H1 (cell line): ENCODE data around the gene HOXD12.

Experiments used
- ASH2L ChIP-seq: fragments of 200-600, 300-600 bp; sonication (generic); IDR thresholded peaks from one replicate; pipeline ENCODE4 v1.7.1; 2017; ENCODE audit warnings: low read length
- ATF3 ChIP-seq: IDR thresholded peaks from 2 replicates; pipeline ENCODE4 v1.6.1; 2011; ENCODE audit warnings: low read depth, mild to moderate bottlenecking, low read length; ENCODE audit not compliant: insufficient read depth
- CEBPB ChIP-seq: IDR thresholded peaks from 2 replicates; pipeline ENCODE4 v1.6.1; 2012; ENCODE audit warnings: low read depth, low read length
- EP300 ChIP-seq, 2 experiments: IDR thresholded peaks; 1 replicate in 1 of 2; 2 replicates in 1 of 2; pipeline ENCODE4 v1.6.1; 2011 to 2012; ENCODE audit warnings: low read depth in 2 of 2, low read length in 2 of 2, mild to moderate bottlenecking in 2 of 2, borderline replicate concordance in 1 of 2, inconsistent platforms in 1 of 2, moderate library complexity in 1 of 2
- EZH2 ChIP-seq: fragments of 200-600 bp; sonication (generic); IDR thresholded peaks from 2 replicates; pipeline ENCODE4 v1.7.1; 2012; ENCODE audit warnings: low read depth, mild to moderate bottlenecking, moderate library complexity, low read length, inconsistent platforms; ENCODE audit not compliant: severe bottlenecking
- GABPA ChIP-seq: IDR thresholded peaks from 2 replicates; pipeline ENCODE4 v1.6.1; 2011; ENCODE audit warnings: mild to moderate bottlenecking, low read length, moderate library complexity, borderline replicate concordance; ENCODE audit not compliant: insufficient read depth
- KDM1A ChIP-seq: fragments of 200-600, 300-600 bp; sonication (generic); IDR thresholded peaks from 2 replicates; pipeline ENCODE4 v1.7.1; 2016; ENCODE audit warnings: mild to moderate bottlenecking, low read length, borderline replicate concordance
- NRF1 ChIP-seq: IDR thresholded peaks from 2 replicates; pipeline ENCODE4 v1.6.1; 2011; ENCODE audit warnings: mild to moderate bottlenecking, low read depth, low read length, improper control_type of control experiment
- PHF8 ChIP-seq: fragments of 200-600 bp; sonication (generic); conservative IDR thresholded peaks from 2 replicates; pipeline ENCODE4 v1.7.1; 2012; ENCODE audit warnings: low read depth, mild to moderate bottlenecking, inconsistent platforms, low read length, moderate library complexity
- POLR2A ChIP-seq, 2 experiments: IDR thresholded peaks; 1 replicate in 1 of 2; 2 replicates in 1 of 2; pipeline ENCODE4 v1.6.1; 2011; ENCODE audit warnings: low read depth in 2 of 2, low read length in 2 of 2, mild to moderate bottlenecking in 2 of 2; ENCODE audit errors: control extremely low read depth in 1 of 2
- RFX5 ChIP-seq: IDR thresholded peaks from 2 replicates; pipeline ENCODE4 v1.6.1; 2011; ENCODE audit warnings: low read depth, low read length, improper control_type of control experiment, borderline replicate concordance
- SP1 ChIP-seq: IDR thresholded peaks from 2 replicates; pipeline ENCODE4 v1.6.1; 2011; ENCODE audit warnings: low read depth, low read length
- TEAD4 ChIP-seq: IDR thresholded peaks from 2 replicates; pipeline ENCODE4 v1.6.1; 2012; ENCODE audit warnings: low read depth, low read length, inconsistent platforms, mixed read lengths
- TF ChIP-seq, protein P1 (sequence below), 3 experiments: IDR thresholded peaks; 1 replicate in 2 of 3; 2 replicates in 1 of 3; pipeline versions ENCODE4 v1.5.1 to v1.6.1; 2011; ENCODE audit warnings: low read length in 3 of 3, mild to moderate bottlenecking in 3 of 3, inconsistent platforms in 2 of 3, low read depth in 1 of 3, moderate library complexity in 1 of 3; ENCODE audit not compliant: insufficient read depth in 1 of 3; ENCODE audit errors: control extremely low read depth in 1 of 3

DNA sequence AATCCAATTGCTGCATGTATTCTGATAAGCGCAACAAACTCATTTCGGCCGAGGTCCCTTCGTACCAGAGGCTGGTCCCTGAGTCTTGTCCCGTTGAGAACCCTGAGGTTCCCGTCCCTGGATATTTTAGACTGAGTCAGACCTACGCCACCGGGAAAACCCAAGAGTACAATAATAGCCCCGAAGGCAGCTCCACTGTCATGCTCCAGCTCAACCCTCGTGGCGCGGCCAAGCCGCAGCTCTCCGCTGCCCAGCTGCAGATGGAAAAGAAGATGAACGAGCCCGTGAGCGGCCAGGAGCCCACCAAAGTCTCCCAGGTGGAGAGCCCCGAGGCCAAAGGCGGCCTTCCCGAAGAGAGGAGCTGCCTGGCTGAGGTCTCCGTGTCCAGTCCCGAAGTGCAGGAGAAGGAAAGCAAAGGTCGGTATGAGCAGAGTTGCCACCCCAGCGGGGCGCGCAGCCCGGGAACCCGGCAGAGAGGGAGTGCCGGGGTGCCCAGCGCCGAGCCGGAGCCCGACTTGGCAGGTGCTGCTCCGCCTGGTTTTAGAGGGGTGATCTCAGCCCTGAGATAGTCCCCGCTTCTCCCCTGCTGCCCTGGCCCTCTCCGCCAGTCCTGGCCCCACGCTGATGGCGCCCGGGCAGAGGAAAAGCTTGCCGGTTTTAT, 17.7 kb downstream of the HOXD12 start:
- TF ChIP-seq GABPA (no peak), POLR2A (IDR thresholded peaks at IDR 0.05; ENCODE audit: control extremely low read depth in 1 of 2, low read depth in 2 of 2, low read length in 2 of 2) (no peak), ASH2L (no peak), EZH2 (no peak), EP300 (IDR thresholded peaks at IDR 0.05; ENCODE audit: borderline replicate concordance in 1 of 2, low read depth in 2 of 2, low read length in 2 of 2) (no peak), ATF3 (no peak), PHF8 (no peak), TEAD4 (no peak), CEBPB (no peak), RFX5 (no peak), SP1 (no peak), KDM1A (no peak), NRF1 (no peak)
- TF ChIP-seq, protein P1, sequence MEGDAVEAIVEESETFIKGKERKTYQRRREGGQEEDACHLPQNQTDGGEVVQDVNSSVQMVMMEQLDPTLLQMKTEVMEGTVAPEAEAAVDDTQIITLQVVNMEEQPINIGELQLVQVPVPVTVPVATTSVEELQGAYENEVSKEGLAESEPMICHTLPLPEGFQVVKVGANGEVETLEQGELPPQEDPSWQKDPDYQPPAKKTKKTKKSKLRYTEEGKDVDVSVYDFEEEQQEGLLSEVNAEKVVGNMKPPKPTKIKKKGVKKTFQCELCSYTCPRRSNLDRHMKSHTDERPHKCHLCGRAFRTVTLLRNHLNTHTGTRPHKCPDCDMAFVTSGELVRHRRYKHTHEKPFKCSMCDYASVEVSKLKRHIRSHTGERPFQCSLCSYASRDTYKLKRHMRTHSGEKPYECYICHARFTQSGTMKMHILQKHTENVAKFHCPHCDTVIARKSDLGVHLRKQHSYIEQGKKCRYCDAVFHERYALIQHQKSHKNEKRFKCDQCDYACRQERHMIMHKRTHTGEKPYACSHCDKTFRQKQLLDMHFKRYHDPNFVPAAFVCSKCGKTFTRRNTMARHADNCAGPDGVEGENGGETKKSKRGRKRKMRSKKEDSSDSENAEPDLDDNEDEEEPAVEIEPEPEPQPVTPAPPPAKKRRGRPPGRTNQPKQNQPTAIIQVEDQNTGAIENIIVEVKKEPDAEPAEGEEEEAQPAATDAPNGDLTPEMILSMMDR (IDR thresholded peaks at IDR 0.05; ENCODE audit: control extremely low read depth in 1 of 3, insufficient read depth in 1 of 3, low read depth in 1 of 3, low read length in 3 of 3): no peak
